ENCODE measurements around the gene TTC39B.

The TTC39B gene

DNA sequence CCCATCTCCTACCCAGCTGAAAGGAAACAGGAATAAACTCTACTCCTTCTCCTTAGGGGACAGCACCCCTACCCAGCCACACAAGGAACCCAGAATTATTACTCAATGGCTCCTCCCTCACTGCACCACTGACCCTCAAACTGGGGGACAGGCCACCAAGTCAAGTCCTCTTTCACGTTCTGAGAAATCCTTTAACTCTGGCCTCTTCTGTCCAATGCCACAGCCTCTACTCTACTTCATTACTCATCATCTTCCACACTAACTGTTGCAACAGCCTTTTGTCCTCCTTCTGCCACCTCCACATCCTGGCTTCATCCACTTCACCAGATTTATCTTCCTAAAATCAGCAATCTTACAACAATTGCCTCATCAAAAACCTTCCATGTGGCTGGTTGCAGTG is 6.8 kb downstream of the TTC39B start:
- DNase-seq (ENCODE audit: low spot score): no peak

DNA sequence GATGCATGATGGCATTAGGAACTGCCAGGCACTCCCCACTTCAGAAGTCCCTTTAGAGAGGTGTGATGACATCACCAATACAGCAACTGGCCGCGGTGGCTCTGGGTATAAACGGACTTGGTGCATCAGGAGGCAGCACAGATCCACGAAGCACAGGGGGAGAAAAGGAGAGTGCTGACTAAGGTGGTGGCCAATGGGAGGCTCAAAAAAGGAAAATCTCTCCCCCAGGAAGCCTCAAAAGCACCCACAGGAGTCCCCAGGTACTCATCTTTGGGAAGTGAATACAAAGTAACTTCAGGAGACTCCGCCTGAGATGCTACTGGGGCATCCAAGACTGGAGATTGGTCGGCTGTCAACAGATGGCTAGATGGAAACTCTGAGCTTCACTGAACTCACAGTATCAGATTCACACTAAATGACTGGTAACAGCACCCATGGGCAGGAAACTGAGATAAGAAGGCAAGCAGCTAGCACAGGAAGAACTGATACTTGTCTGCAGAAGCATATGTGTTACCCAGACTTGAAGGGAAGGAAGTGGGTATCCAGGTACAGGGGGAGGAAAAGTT is 7.6 kb downstream of the TTC39B start:
- DNase-seq (ENCODE audit: low spot score): peak; percentile 71

DNA sequence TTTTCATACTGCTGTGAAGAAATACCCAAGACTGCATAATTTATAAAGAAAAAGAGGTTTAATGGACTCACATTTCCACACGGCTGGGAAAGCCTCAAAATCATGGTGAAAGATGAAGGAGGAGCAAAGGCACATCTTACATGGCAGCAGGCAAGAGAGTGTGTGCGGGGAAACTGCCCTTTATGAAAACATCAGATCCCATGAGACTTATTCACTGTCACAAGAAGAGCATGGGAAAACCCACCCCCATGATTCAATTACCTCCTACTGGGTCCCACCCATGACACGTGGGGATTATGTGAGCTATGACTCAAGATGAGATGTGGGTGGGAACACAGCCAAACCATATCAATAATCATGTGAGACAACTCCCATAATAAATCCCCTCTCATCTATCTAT is 8.7 kb downstream of the TTC39B start:
- DNase-seq (ENCODE audit: low spot score): no peak

DNA sequence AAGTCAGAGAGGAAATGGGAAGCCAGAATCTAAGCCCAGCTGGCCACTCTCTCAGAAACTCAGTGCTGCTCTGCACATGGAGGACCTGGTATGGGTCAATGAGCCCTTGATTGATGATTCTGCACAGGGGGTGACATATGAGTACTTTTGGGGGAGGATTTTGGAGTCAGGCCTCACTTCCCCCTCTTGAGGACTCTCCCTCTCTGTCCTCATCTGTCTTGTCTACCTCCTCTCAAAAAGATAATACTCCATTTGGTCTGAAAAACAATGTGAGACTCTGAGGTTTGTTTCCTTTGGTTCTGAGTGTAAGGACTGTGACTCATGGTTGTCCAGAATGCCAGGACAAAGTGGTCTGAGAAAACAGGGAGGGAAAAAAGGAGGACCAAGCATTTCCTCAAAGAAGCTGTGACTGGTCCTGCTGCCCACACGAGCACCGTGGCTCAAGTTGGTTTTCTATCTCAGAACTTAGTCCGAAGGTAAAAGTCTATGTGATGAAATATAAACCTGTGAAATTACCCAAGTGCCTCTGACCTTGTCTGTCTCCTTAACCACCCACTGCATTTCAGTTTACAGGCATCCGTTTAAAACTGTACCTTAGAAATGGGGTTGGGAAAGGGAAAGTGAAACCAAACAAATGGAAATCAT is 11.1 kb downstream of the TTC39B start:
- DNase-seq (ENCODE audit: low spot score): peak; percentile 62

DNA sequence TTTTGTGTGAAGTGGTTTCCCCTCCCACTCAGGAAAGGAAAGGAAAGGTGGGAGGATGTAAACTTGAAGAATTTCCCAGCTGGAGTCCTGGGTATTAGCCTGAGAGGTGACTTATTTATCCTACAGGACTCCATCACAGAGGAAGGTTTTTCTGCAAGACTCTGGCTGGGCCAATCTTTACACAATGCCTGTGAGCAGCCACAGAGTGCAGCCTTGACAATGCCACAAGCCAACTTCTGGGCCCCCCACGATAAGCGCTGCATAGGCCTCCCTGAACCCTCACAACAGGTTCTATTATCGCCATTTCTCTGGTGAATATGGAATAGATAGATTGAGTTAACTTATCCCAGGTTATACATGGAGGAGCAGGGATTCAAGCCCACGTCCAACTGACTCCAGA is 12.4 kb downstream of the TTC39B start:
- no peak for DNase-seq (ENCODE audit: low spot score)

DNA sequence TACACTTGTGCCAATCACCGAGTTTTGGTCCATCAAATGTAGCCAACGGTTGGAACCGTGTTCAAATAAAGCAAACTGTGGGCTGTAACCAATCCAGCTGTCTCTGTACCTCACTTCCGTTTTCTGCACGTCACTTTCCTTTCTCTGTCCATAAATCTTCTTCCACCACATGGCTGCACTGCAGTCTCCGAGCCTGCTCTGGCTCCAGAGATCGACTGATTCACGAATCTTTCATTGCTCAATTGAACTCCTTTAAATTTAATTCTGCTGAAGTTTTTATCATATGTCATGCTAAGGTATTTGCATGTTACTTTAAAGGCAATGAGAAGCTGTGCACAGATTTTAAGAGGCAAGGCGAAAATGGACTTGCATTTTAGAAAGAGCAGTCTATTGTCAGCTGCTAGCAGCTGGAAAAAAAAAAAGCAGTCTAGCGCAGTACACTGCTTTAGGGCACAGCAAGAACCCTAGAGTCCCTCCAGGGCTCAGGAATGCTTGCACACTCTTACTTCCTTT is 13.2 kb downstream of the TTC39B start:
- DNase-seq (ENCODE audit: low spot score): no peak

DNA sequence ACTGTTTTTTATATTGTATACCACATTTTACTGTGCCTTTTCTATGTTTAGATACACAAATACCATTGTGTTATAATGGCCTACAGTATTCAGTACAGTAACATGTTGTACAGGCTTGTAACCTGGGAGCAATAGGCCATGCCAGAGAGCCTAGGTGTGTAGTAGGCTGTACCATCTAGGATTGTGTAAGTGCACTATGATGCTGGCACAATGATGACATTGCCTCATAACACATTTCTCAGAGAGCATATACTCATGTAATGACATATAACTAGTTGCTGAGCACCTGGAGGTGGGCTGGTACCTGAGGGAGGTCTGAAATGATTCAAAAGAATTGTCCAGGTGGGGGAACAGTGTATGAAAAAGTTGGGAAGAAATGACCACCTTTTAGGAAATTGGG is 13.9 kb downstream of the TTC39B start:
- DNase-seq (ENCODE audit: low spot score): no peak

DNA sequence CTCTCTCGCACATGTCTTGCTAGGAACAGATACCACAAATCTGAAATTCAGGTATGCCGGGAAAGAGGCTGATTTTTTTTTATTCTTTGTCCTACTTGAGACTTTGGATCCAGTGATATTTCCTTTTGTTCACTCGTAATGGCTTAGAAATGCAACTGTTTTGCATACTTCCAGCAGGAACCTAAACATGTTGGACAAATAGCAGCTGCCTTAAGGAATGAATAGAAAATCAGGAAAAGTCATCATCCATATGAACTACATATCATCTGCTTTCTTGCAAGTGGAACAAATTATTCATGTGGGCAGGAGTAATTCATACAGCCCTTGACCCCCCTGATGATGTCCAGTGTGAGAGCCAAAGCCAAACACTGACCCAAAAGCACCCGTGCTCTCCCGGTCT is 17.4 kb downstream of the TTC39B start:
- no peak for DNase-seq (ENCODE audit: low spot score)

DNA sequence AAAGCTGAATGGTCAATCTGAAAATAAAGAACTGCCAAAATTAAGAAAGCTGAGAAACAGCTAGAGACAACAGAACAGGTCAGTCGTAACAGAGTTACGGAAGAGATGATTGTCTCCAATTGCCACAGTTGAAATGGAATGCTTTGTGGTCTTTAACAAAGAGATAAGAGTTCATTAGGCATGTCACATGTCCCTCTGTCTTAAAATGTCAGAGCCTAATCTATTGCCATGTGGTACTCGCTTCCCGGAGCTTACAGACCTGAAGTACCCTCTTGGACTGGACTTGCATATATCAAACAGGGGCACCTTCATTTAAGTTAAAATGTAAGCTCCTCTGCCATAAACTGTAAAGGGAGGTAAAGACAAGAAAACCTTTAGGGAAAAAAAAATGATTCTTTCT is 19.7 kb downstream of the TTC39B start:
- no peak for DNase-seq (ENCODE audit: low spot score)

DNA sequence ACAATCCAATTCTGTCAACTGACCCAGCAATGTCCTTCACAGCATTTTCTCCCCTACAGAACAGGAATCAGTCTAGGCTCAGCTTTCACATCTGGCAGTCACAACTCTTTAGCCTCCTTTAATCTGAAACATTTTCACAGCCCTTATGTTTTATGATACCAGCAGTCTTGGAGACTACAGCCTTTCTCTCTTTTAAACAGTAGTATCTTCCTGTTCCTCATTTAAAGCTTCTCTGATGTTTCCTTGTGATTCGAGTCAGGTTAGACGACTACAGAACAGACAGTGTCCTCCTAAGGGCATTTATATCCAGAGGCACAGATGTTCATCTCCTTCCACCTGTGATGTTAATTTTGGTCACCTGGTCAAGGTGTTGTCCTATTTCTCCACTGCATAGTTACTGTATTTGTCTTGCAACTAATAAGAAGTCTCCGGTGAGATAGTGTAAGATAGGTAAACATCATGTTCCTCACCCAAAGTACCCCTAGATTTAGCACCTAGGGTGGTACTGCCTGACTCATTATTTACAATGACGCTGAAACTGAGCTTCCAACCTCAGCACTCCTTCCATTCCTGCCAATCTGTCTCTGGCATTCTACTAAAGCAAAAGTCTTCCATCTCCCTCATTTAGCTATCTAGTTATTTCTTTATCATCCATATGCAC is 20.7 kb downstream of the TTC39B start:
- no peak for DNase-seq (ENCODE audit: low spot score)

DNA sequence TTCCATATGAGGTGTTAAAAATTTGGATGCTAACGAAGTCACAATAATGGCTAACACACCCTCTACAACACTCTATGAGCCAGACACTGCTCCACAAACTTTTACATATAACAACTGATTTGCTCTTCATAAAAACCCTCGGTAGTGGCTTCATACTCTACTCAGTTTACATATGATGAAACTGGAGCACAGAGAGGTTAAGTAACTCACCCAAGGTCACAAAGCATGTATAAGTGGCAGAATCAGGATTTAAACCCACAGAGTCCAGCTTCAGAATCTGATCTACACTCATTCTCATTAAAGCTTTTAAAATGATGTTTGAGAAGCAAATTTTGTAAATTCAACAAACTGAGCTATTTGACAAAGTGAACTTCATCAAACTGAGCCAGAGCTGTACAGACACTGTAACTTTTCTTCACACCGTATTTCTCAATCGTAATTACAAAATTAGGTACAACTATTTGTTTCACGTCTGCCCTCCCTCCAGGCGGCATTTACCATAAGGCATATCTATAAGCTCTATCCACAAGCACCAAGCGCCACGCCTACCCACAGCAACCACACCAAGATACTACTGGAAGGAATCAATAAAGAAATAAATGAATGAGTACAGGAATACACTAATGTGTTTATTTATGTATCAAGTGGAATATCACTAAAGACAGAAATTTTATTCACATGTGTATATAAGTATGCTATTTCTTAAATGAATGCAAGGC is 24.3 kb downstream of the TTC39B start:
- DNase-seq (ENCODE audit: low spot score): no peak

DNA sequence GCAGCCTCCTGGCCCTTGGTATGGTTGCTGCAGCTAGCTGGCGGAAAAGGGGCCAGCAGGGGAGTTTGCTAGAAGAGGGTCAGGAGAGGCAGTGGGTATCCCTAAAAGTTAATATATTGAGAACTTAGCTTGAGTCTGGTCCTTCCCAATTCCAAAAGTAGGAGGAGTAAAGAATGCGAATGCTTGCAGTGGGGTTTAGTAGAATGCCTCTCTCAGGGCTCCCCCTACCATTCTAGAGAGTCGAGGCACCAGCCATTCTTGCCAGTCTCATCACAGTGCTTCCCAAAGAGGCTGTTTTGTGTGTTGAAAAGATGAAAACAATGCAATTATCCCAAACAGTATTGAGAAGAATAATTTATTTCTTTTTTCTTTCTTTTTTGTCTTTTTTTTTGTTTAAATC is 26.4 kb downstream of the TTC39B start:
- no peak for DNase-seq (ENCODE audit: low spot score)

DNA sequence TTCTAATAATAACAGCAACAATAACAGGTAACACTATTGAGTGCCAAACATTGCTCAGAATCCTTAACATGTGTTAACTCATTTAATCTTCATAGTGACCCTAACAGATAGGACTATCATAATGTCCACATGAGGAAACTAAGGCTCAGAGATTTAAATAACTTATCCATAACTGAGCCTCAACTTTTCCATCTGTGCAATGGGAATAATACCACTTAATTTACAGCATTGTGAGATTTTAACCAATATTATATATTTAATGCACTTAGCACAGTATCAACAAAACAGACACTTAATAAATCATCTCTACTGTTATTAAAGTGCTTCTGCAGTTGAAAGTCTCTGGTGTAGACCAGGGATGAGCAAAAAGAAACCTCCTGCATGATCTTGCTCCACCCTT is 28.2 kb downstream of the TTC39B start:
- no peak for DNase-seq (ENCODE audit: low spot score)

DNA sequence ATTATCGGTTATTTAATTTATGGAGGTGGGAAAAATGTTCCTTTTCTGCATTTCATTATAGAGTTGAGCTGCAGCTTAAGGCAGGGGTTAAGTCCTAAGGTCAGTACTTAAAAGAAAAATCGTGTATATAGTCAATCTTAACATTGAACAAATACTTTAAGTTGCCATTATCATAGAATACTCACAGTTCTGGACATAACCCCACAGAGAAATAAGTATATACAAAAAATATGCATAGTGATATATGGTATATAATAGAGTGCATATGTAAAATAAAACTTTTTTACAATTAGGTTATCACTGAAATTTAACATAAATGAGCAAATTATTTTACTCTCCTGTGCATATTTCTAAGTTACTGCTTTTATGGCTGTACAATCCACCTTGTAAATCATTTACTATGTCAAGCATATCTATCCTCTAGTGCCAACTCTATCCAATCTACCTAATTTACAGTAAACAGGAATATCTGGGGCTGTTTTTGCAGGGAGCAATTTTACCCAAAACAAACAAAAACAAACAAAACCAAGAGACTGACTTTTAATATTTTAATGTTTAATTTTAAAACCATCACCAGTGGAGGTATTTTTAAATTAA is 28.8 kb downstream of the TTC39B start:
- no peak for DNase-seq (ENCODE audit: low spot score)

DNA sequence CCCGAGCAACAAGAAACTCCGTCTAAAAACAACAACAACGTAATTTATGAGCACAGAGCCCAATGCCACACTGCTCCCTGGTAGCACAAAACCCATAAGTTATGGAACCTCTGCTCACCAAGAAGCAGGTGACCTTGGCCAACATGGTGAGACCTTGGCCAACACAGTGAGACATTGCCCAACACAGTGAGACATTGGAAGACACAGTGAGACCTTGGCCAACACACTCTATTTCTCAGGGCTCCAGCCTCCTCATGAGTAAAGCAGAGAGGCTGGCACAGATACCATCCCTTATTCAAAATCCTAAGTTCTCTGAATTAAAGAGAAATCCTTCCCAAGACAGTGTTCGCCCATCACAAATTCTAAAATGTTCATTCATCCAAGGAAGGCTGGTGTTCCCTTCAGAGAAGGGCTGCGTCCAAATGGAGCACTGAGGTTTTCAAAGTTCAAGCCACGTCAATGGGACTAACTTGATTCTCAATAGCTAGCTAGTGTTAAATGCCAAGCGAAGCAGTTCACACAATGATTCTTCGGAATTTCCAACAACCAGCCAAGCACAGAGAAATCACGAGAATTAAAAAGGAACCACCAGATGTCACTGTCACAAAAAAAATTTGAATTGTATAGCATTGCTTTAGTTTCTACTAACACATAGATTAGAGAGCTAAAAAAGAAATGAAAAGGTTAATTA is 29.5 kb downstream of the TTC39B start:
- DNase-seq (ENCODE audit: low spot score): peak; percentile 38

DNA sequence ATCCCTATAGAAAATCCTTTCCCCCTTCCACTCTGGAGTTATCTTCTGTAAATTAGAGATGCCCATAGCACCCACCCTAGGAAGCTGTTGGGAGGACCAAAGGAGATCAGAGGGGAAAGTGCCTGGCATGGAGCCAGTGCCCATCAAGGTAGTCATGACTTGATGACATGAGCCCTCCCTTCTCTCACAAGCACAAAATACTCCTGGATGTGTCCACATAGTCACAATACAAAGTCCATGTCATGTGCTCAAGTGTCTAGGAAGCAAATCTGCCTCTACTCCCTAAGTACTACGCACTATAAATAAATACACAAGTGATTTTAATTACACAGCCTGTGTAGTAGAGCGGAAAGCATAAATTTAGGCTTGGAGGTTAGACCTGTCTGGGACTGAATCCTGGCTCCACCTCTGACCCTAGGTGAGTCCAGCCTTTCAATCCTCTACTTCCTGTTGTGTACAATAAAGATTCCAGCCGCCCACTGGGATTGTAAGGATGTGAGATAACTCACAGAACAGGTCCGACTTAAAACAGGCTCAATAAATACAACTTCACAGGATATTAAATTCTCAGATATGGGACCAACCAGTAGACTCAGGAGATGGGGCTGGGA is 30.6 kb downstream of the TTC39B start:
- no peak for DNase-seq (ENCODE audit: low spot score)

DNA sequence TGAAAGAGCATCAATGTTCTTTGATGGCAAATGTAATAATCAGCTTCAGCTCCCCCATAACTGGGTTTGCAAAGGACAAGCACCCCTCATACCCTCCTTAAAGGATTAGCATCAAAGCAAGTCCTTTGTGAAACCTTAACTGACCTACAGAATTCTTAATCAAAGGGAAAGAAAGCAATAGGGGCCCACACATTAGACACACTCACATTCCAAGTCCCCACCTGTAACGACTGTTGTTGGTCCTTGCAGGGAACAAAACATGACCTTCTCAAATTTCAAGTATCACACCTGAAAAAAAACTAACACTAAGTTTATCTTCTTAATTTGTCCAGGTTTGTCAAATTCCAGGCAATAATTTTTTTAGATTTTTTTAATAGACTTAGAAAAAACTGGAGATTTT is 32.6 kb downstream of the TTC39B start:
- no peak for DNase-seq (ENCODE audit: low spot score)

DNA sequence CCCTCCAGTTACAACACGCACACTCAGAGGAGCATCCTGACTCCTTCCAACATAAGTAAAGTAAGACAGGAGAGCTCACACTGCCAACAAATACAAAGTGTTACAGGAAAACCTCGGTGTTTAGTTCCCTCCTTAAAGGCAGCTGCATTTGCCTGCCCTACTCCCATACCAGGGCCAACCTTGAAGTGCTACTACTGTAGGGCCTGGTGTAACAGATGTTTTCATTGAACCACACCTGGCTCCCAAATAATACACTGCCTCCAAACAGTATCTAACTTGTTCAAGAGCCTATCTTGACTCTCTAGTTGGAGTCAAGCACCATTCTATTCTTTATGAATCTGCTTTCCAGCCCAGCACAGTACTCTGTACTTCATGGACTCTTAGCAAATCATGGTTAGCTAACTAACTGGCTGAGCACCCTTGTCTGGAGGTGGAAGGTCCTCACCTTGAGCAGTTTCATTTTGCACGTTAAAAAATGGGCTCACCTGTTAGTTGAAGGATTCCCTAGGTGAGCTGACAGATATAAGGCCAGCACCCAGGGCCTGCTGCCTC is 34.6 kb downstream of the TTC39B start:
- DNase-seq (ENCODE audit: low spot score): no peak

DNA sequence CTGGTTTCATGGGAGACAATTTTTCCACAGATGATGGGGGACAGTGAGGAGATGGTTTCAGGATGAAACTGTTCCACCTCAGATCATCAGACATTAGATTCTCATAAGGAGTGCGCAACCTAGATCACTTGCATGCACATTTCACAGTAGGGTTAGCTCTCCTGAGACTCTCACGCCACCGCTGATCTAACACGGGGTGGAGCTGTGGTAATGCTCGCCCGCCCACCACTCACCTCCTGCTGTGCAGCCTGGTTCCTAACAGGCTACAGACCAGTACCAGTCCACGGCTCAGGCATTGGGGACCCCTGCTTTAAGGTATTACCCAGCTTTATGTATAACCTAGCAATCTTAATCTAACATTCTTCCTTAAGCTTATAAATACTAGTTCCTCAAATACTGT is 35.6 kb downstream of the TTC39B start:
- no peak for DNase-seq (ENCODE audit: low spot score)

DNA sequence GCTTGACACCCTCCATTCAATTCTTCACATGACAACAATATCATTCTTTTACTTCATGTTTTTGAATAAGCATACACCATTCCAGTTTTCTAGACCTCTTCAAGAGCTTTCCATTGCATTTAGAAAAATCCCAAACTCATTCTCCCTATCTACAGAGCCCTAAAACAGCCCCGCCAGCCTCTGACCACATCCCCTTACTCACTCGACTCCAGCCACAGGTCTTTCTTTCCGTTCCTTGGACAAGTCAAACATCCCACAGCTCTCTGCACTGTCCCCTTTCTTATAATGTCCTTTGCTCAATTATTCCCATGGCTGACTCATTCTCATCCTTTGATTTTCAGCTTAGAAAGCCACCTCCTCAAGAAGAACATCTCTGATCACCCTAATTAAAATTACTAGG is 38.2 kb downstream of the TTC39B start:
- no peak for DNase-seq (ENCODE audit: low spot score)

DNA sequence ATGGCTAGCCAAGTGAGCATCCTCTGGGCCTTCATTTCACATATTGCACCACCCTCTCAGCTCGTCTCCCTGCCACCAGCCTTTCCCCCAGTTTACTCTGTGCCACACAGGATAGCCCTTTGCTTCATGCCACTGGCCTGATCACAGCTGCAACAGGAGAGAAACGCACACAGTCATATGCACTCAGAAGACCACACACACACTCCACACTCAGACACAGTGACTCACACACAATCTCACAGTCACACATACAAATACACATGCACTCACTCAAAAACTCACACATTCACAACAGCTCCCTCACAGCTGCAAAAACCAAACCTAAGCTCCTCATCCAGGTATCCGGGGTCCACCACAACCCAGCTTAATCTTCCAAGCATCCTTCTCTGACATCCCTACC is 38.7 kb downstream of the TTC39B start:
- DNase-seq (ENCODE audit: low spot score): no peak

Data from CD4-positive, alpha-beta T cell treated with Interleukin-15 for 4 hours (primary cell).